ENCODE results near the gene LIMK2. TPM values are rescaled to one million over a fixed set of nuclear protein-coding genes. Genes with fewer than 3 reads are reported as not detected.
"Not testable (repeated sequence)": the region's sequence is repeated elsewhere in the genome, so short reads cannot be mapped to it uniquely, and the experiment has no call there.

LIMK2 gene
- total and polyA plus RNA-seq, 4 donors, result 6.6 to 39.2 (median 13.4) TPM

GRCh38 chr22:31314220-31314619 lies 102.1 kb downstream of the LIMK2 start:
- not testable (repeated sequence) for H3K9ac ChIP-seq (ENCODE audit: low read depth in 1 of 2, low read length in 2 of 2); H3K27me3 ChIP-seq (ENCODE audit: control insufficient read depth in 4 of 4, insufficient read depth in 4 of 4, low read length in 3 of 4); H3K4me1 ChIP-seq (ENCODE audit: control insufficient read depth in 4 of 4, insufficient read depth in 4 of 4, low read length in 3 of 4); H3K36me3 ChIP-seq (ENCODE audit: control insufficient read depth in 4 of 4, insufficient read depth in 3 of 4, low read depth in 1 of 4, low read length in 3 of 4); H3K27ac ChIP-seq (ENCODE audit: low read depth in 1 of 2, low read length in 2 of 2); H3K4me3 ChIP-seq (ENCODE audit: low read depth in 1 of 3, low read length in 3 of 3); H3K9me3 ChIP-seq (ENCODE audit: control insufficient read depth in 4 of 4, low read length in 3 of 4); DNase-seq (ENCODE audit: low spot score)
- WGBS, result 100% methylated on average over 1 of the region's 1 CpG

GRCh38 chr22:31321421-31321820 lies 109.3 kb downstream of the LIMK2 start:
- Histone ChIP-seq H3K4me1 (ENCODE audit: control insufficient read depth in 4 of 4, insufficient read depth in 4 of 4, low read length in 3 of 4) (no peaks in the 10 kb centered on the region), H3K9me3 (ENCODE audit: control insufficient read depth in 4 of 4, low read length in 3 of 4) (no peaks in the 10 kb centered on the region), H3K4me3 (ENCODE audit: low read depth in 1 of 3, low read length in 3 of 3) (no peak overlapping the region), H3K27ac (ENCODE audit: low read depth in 1 of 2, low read length in 2 of 2) (no peak overlapping the region), H3K36me3 (ENCODE audit: control insufficient read depth in 4 of 4, insufficient read depth in 3 of 4, low read depth in 1 of 4, low read length in 3 of 4) (peaks cover 0 to 16% (median 10%) of the 10 kb centered on the region in 4 donors), H3K9ac (ENCODE audit: low read depth in 1 of 2, low read length in 2 of 2) (no peak overlapping the region), H3K27me3 (ENCODE audit: control insufficient read depth in 4 of 4, insufficient read depth in 4 of 4, low read length in 3 of 4) (no peaks in the 10 kb centered on the region)
- DNase-seq (ENCODE audit: low spot score), result no peak
- TF ChIP-seq GABPA (IDR thresholded peaks at IDR 0.05 in 1 of 2, conservative IDR thresholded peaks at IDR 0.05 in 1 of 2) (no peak), NR2F2 (IDR thresholded peaks at IDR 0.05) (no peak), FOXA2 (IDR thresholded peaks at IDR 0.05) (no peak), RAD21 (IDR thresholded peaks at IDR 0.05) (no peak), HNF4G (IDR thresholded peaks at IDR 0.05) (no peak)
- TF ChIP-seq, protein P1, sequence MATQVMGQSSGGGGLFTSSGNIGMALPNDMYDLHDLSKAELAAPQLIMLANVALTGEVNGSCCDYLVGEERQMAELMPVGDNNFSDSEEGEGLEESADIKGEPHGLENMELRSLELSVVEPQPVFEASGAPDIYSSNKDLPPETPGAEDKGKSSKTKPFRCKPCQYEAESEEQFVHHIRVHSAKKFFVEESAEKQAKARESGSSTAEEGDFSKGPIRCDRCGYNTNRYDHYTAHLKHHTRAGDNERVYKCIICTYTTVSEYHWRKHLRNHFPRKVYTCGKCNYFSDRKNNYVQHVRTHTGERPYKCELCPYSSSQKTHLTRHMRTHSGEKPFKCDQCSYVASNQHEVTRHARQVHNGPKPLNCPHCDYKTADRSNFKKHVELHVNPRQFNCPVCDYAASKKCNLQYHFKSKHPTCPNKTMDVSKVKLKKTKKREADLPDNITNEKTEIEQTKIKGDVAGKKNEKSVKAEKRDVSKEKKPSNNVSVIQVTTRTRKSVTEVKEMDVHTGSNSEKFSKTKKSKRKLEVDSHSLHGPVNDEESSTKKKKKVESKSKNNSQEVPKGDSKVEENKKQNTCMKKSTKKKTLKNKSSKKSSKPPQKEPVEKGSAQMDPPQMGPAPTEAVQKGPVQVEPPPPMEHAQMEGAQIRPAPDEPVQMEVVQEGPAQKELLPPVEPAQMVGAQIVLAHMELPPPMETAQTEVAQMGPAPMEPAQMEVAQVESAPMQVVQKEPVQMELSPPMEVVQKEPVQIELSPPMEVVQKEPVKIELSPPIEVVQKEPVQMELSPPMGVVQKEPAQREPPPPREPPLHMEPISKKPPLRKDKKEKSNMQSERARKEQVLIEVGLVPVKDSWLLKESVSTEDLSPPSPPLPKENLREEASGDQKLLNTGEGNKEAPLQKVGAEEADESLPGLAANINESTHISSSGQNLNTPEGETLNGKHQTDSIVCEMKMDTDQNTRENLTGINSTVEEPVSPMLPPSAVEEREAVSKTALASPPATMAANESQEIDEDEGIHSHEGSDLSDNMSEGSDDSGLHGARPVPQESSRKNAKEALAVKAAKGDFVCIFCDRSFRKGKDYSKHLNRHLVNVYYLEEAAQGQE (IDR thresholded peaks at IDR 0.05), result no peak
- 95% methylated on average over 4 of the region's 4 CpGs for WGBS

DNA sequence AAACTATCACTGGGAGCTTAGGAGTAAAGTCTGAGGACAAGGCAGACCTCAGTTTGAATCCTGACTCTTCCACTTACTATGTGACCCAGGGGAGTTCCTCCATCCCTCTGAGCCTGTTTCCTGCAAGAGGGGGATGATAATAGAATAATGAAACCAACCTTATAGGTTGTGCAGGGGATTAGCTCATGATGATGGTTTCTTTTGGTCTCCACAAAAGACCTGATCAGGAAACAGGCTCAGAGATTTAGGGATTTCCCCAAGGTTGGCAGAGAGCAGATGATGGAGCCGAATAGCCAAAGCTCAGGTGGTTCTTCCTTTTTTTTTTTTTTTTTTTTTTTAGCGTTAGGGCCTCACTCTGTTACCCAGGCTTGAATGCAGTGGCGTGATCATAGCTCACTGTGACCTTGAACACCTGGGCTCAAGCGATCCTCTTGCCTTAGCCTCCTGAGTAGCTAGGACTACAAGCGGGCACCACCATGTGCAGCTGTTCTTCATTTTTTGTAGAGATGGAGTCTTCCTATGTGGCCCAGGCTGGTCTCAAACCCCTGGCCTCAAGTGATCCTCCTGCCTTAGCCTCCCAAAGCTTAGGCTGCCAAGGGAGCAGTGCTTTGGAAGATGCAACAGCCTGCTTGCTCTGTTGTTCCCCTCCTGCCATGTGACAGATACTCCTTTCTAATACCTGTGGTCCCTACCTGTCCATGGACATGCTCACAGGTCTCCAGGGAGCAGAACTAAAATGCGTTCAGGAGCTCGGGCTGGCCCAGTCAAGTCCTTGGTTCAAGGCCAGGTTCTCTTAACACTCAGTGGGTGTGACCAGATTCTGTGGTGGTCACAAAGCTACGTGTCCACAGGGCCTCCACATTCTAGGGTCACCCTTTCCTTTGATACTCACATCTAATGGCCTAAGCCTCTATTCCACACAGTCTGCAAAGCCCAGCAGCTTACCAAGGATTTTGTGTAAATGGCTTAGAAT lies 111.8 kb downstream of the LIMK2 start:
- H3K27ac ChIP-seq (ENCODE audit: low read depth in 1 of 2, low read length in 2 of 2), result no peak overlapping the region
- no peak overlapping the region for H3K4me3 ChIP-seq (ENCODE audit: low read depth in 1 of 3, low read length in 3 of 3)
- no peaks in the 10 kb centered on the region for H3K4me1 ChIP-seq (ENCODE audit: control insufficient read depth in 4 of 4, insufficient read depth in 4 of 4, low read length in 3 of 4)
- DNase-seq (ENCODE audit: low spot score), result no peak
- H3K27me3 ChIP-seq (ENCODE audit: control insufficient read depth in 4 of 4, insufficient read depth in 4 of 4, low read length in 3 of 4), result no peaks in the 10 kb centered on the region
- no peak overlapping the region for H3K9ac ChIP-seq (ENCODE audit: low read depth in 1 of 2, low read length in 2 of 2)
- no peaks in the 10 kb centered on the region for H3K9me3 ChIP-seq (ENCODE audit: control insufficient read depth in 4 of 4, low read length in 3 of 4)
- peaks cover 3 to 40% (median 28%) of the 10 kb centered on the region in 4 donors for H3K36me3 ChIP-seq (ENCODE audit: control insufficient read depth in 4 of 4, insufficient read depth in 3 of 4, low read depth in 1 of 4, low read length in 3 of 4)
- TF ChIP-seq NR2F2 (IDR thresholded peaks at IDR 0.05) (no peak), YY1 (IDR thresholded peaks at IDR 0.05) (no peak)
- TF ChIP-seq, protein P2, sequence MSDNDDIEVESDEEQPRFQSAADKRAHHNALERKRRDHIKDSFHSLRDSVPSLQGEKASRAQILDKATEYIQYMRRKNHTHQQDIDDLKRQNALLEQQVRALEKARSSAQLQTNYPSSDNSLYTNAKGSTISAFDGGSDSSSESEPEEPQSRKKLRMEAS (IDR thresholded peaks at IDR 0.05), result no peak
- TF ChIP-seq, protein P1 (IDR thresholded peaks at IDR 0.05), result no peak
- whole genome bisulfite sequencing, result 93% methylated on average over 8 of the region's 8 CpGs

Data from liver (tissue), 9 donors.